Psoas muscle (tissue), 8 donors: ENCODE measurements around the gene SYNPO2. TPM values are rescaled to one million over a fixed set of nuclear protein-coding genes. Genes with fewer than 3 reads are reported as not detected.
"Not testable (repeated sequence)": the region's sequence is repeated elsewhere in the genome, so short reads cannot be mapped to it uniquely, and the experiment has no call there.

Experiments
- ATAC-seq, 4 donors: fragments of 200-7000 bp; cut with Tn5 transposase; one replicate each; pipeline ENCODE4 v1.9.1; 2020; ENCODE audit warnings: moderate library complexity in 3 of 4, mild to moderate bottlenecking in 2 of 4
- DNase-seq, 2 donors: peaks; one replicate each; pipeline ENCODE4 v3.0.0-alpha.2; 2020
- H3K27ac ChIP-seq: fragments of 200-600 bp; one replicate; pipeline ENCODE4 v1.8.0; 2022
- H3K27me3 ChIP-seq, 3 donors: fragments of 200-600 bp in 1 of 3; one replicate each; pipeline versions ENCODE4 v1.6.1 to v1.8.0; 2013 to 2022; ENCODE audit warnings: low read length in 2 of 3, mild to moderate bottlenecking in 2 of 3, moderate library complexity in 1 of 3; ENCODE audit not compliant: insufficient read depth in 3 of 3
- H3K36me3 ChIP-seq, 2 donors: fragments of 200-600 bp in 1 of 2; one replicate each; pipeline versions ENCODE4 v1.6.1 to v1.8.0; 2013 to 2022; ENCODE audit warnings: low read depth in 1 of 2, mild to moderate bottlenecking in 1 of 2, moderate library complexity in 1 of 2; ENCODE audit not compliant: insufficient read depth in 1 of 2
- H3K4me1 ChIP-seq: fragments of 200-600 bp; one replicate; pipeline ENCODE4 v1.8.0; 2022
- H3K4me3 ChIP-seq: fragments of 200-600 bp; one replicate; pipeline ENCODE4 v1.8.0; 2022; ENCODE audit warnings: mild to moderate bottlenecking
- H3K9me3 ChIP-seq: fragments of 200-600 bp; one replicate; pipeline ENCODE4 v1.8.0; 2022
- CTCF ChIP-seq: fragments of 200-600 bp; IDR thresholded peaks from one replicate; pipeline ENCODE4 v1.8.0; 2022; ENCODE audit warnings: antibody characterized with exemption
- WGBS, 3 donors: extraction: QIAGEN DNeasy Blood & Tissue Kit; methylation state at CpG; one replicate each; pipeline versions ENCODE4 v1.1.6 to v1.1.7; 2013; 5-methylcytosine and 5-hydroxymethylcytosine counted together
- intact Hi-C, 2 donors: fragments of 100-400 bp; cut with DNase I; formaldehyde crosslinking; loops; one replicate each; pipeline versions ENCODE4 v1.11.0 to v1.14.2; 2022
- polyA plus RNA-seq, 3 donors: library from polyadenylated mRNA; stranded (reverse); fragments of 200-250 nt; gene quantifications; one replicate each; pipeline ENCODE4 v1.2.3, GENCODE V29; 2013
- total RNA-seq, 4 donors: library from RNA; stranded (reverse); fragmentation: NEBNext Ultra II Directional in 2 of 4; extraction: Animal tissue kit (Norgen Biotek cat#: 25700) in 2 of 4; gene quantifications; one replicate each; pipeline versions ENCODE4 v1.2.1 to v1.2.4, GENCODE V29; 2021 to 2023
- donor health status: healthy with polysubstance abuse.
- donor health status: DM: no; HTN: no; CAD: no; lungs with moderate emphysema.
- donor health status: Bipolar disorder and iron deficiency.
- donor health status: healthy.
- donor health status: DM: yes; HTN: yes; CAD: no.
- donor health status: DM: no; HTN: no; CAD: no.
- donor health status: DM: no; HTN: no; CAD: no.
- donor health status: DM: yes; HTN: yes; CAD: no.

The SYNPO2 gene
- total and polyA plus RNA-seq, 7 donors, result 35.7 to 2,858 (median 1,548) TPM

GRCh38 chr4:119016636-119017035 lies 128.0 kb downstream of the SYNPO2 start:
- peaks cover 33% of the 10 kb centered on the region for H3K4me1 ChIP-seq
- no peaks in the 10 kb centered on the region for H3K36me3 ChIP-seq
- H3K9me3 ChIP-seq, result no peaks in the 10 kb centered on the region
- H3K27me3 ChIP-seq, result no peaks in the 10 kb centered on the region
- no peak overlapping the region for H3K4me3 ChIP-seq
- intact Hi-C loops, result no loop called here
- TF ChIP-seq CTCF, result no peak
- ATAC-seq, result peak in 1 of 4 donors; percentile 43
- no peak for DNase-seq
- WGBS, 3 donors, result 19 to 23% (median 20%) methylated on average over 2 of the region's 2 CpGs
- peak overlapping the region; percentile 56 for H3K27ac ChIP-seq

GRCh38 chr4:119017636-119018035 lies 129.0 kb downstream of the SYNPO2 start:
- Histone ChIP-seq H3K4me1 (peaks cover 37% of the 10 kb centered on the region), H3K4me3 (no peak overlapping the region), H3K27ac (peak overlapping the region; percentile 56), H3K9me3 (no peaks in the 10 kb centered on the region), H3K27me3 (no peaks in the 10 kb centered on the region), H3K36me3 (no peaks in the 10 kb centered on the region)
- intact Hi-C loops, result no loop called here
- WGBS, 3 donors, result 60 to 73% (median 64%) methylated on average over 2 of the region's 2 CpGs
- TF ChIP-seq CTCF, result no peak
- no peak for DNase-seq
- no peak for ATAC-seq

GRCh38 chr4:119020158-119020557 lies 131.5 kb downstream of the SYNPO2 start:
- no peak overlapping the region for H3K4me3 ChIP-seq
- no peaks in the 10 kb centered on the region for H3K36me3 ChIP-seq
- intact Hi-C loops, result no loop called here
- ATAC-seq (peak; percentile 56 to 82 (median 75)), DNase-seq (no peak)
- H3K4me1 ChIP-seq, result peaks cover 44% of the 10 kb centered on the region
- 41 to 61% (median 53%) methylated on average over 1 of the region's 1 CpG for WGBS, 3 donors
- peak overlapping the region; percentile 75 for H3K27ac ChIP-seq
- H3K27me3 ChIP-seq, result no peaks in the 10 kb centered on the region
- no peaks in the 10 kb centered on the region for H3K9me3 ChIP-seq
- no peak for TF ChIP-seq CTCF

- 94 to 98% (median 98%) methylated on average over 4 of the region's 4 CpGs for WGBS, 3 donors
- ATAC-seq, result not testable (repeated sequence)
- H3K4me1 ChIP-seq, result peaks cover 34% of the 10 kb centered on the region
Observed at GRCh38 chr4:119022520-119022919, 133.9 kb downstream of the SYNPO2 start.

GRCh38 chr4:119024102-119024501 lies 135.4 kb downstream of the SYNPO2 start:
- H3K27me3 ChIP-seq, result no peaks in the 10 kb centered on the region
- H3K27ac ChIP-seq, result peak overlapping the region; percentile 98
- WGBS, 3 donors, result 76 to 91% (median 79%) methylated on average over 4 of the region's 4 CpGs
- intact Hi-C loops, result no loop called here
- no peaks in the 10 kb centered on the region for H3K9me3 ChIP-seq
- no peak for TF ChIP-seq CTCF
- no peaks in the 10 kb centered on the region for H3K36me3 ChIP-seq
- no peak overlapping the region for H3K4me3 ChIP-seq
- ATAC-seq (no peak), DNase-seq (no peak)
- peaks cover 34% of the 10 kb centered on the region for H3K4me1 ChIP-seq

More at GRCh38 chr4:119022520-119022919, 133.9 kb downstream of the SYNPO2 start:
- intact Hi-C loops, H3K9me3 ChIP-seq, H3K27me3 ChIP-seq, H3K36me3 ChIP-seq, H3K4me3 ChIP-seq, DNase-seq: not testable (repeated sequence)
- peak overlapping the region; percentile 98 for H3K27ac ChIP-seq
